AG09309 (cell line): ENCODE measurements around the gene YY1AP1.

Experiments
- DNase-seq: peaks from one replicate; pipeline ENCODE4 v3.0.0-alpha.2; 2010; ENCODE audit warnings: low read depth
- H3K4me3 ChIP-seq: 2 replicates; pipeline ENCODE4 v1.5.1; 2011; ENCODE audit warnings: mild to moderate bottlenecking, low read depth, low read length, moderate library complexity; ENCODE audit not compliant: control insufficient read depth
- CTCF ChIP-seq: IDR thresholded peaks from 2 replicates; pipeline ENCODE4 v1.5.1; 2011; ENCODE audit warnings: mild to moderate bottlenecking, low read depth, low read length, inconsistent platforms; ENCODE audit not compliant: insufficient read depth, control insufficient read depth; ENCODE audit errors: missing control alignments

Gene YY1AP1

DNA sequence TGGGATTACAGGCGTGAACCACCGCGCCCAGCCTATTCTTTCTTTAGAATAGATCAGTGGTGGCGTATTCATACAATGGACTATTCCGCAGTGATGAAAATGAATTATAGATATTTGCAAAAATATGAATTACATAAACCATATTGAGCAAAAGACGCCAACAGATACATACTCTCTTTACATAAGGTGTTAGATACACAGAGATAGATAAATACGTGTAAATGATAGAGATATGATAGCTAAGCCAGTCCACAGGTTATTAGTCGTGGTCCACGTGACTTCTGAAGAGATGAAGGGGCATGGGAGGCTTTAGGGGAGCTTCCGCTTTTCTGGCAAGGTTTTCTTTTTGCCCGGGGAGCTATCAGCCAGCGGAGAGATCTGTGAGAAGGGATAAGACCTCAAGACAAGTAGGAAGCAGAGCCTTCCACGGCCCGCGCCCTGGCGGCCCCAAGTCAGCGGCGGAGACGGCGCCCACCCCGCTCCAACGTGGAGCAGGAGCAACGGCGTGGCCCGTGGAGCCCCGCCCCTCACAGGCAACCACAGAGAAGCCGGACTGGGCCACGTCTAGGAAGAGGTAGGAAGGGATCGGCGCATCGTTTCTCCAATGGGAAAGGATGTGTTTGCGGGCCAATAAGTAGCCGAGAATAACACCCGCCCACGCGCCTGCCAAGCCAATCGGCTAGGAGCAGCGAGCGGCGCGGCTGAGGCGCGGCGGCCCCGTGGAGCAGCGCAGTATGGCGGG is 78.9 kb downstream of the YY1AP1 start, which contains the start of gene MSTO1:
MSTO1 (plus strand) TSS at position 704 of the 742 bp plus-strand sequence; CDS start at position 735, 31 bp downstream.
- peak; percentile 93 for DNase-seq
- no peak for TF ChIP-seq CTCF
- peak within 1 kb of the TSS; percentile 54 for H3K4me3 ChIP-seq
